ENCODE data around the gene TRIM7.

DNA sequence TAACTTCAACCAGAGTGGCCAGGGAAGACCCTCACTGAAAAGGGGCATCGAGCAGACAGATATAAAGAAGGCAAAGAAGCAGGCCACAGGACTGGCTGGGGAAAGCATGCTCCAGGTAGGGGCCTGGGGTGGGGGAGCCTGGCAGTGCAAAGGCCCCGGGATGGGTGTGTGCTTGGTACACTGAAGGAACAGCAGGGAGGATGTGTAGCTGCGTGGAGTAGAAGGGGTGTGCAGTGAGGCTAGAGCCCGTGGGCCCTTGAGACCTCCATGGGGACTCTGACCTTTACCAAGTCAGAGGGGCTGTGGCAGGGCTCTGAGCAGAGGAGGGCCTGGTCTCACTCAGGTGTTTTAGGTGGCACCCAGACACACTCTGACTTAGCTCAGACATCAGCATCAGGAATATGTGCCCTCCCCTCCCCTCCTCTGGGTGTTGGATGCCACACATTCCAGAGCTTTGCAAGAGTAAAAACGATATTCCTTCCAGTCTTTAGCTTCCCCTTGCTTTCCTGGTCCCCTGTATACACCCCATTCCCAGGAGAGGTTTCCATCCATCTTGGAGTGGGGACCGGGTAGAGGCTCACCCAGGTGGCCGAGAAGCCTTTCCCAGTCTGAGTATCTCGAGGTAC is 7.6 kb downstream of the TRIM7 start:
- TF ChIP-seq RAD21 (IDR thresholded peaks at IDR 0.05; ENCODE audit: low read depth) = no peak
- no peak for TF ChIP-seq EGR1 (IDR thresholded peaks at IDR 0.05)
- no peak for TF ChIP-seq YY1 (IDR thresholded peaks at IDR 0.05; ENCODE audit: low read depth)
- TF ChIP-seq TCF12 (IDR thresholded peaks at IDR 0.05; ENCODE audit: low read depth) = no peak
- no peak for TF ChIP-seq TAF1 (IDR thresholded peaks at IDR 0.05; ENCODE audit: low read depth)
- no peak for TF ChIP-seq CREB1 (IDR thresholded peaks at IDR 0.05; ENCODE audit: low read depth)
- TF ChIP-seq, protein P1, sequence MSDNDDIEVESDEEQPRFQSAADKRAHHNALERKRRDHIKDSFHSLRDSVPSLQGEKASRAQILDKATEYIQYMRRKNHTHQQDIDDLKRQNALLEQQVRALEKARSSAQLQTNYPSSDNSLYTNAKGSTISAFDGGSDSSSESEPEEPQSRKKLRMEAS (IDR thresholded peaks at IDR 0.05) = no peak
- TF ChIP-seq, protein P2, sequence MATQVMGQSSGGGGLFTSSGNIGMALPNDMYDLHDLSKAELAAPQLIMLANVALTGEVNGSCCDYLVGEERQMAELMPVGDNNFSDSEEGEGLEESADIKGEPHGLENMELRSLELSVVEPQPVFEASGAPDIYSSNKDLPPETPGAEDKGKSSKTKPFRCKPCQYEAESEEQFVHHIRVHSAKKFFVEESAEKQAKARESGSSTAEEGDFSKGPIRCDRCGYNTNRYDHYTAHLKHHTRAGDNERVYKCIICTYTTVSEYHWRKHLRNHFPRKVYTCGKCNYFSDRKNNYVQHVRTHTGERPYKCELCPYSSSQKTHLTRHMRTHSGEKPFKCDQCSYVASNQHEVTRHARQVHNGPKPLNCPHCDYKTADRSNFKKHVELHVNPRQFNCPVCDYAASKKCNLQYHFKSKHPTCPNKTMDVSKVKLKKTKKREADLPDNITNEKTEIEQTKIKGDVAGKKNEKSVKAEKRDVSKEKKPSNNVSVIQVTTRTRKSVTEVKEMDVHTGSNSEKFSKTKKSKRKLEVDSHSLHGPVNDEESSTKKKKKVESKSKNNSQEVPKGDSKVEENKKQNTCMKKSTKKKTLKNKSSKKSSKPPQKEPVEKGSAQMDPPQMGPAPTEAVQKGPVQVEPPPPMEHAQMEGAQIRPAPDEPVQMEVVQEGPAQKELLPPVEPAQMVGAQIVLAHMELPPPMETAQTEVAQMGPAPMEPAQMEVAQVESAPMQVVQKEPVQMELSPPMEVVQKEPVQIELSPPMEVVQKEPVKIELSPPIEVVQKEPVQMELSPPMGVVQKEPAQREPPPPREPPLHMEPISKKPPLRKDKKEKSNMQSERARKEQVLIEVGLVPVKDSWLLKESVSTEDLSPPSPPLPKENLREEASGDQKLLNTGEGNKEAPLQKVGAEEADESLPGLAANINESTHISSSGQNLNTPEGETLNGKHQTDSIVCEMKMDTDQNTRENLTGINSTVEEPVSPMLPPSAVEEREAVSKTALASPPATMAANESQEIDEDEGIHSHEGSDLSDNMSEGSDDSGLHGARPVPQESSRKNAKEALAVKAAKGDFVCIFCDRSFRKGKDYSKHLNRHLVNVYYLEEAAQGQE (IDR thresholded peaks at IDR 0.05; ENCODE audit: low read depth) = no peak
- no peak for TF ChIP-seq EP300 (IDR thresholded peaks at IDR 0.05; ENCODE audit: borderline replicate concordance)
- TF ChIP-seq TEAD4 (IDR thresholded peaks at IDR 0.05) = peak; percentile 62; the same call in 1 of the 2 replicates
- TF ChIP-seq, protein P3, sequence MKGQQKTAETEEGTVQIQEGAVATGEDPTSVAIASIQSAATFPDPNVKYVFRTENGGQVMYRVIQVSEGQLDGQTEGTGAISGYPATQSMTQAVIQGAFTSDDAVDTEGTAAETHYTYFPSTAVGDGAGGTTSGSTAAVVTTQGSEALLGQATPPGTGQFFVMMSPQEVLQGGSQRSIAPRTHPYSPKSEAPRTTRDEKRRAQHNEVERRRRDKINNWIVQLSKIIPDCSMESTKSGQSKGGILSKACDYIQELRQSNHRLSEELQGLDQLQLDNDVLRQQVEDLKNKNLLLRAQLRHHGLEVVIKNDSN (IDR thresholded peaks at IDR 0.05) = no peak
- no peak for TF ChIP-seq FOXM1 (IDR thresholded peaks at IDR 0.05; ENCODE audit: borderline replicate concordance, low read depth)
- no peak for TF ChIP-seq ZBTB7A (IDR thresholded peaks at IDR 0.05; ENCODE audit: low read depth)
